Measurements from ENCODE around the gene WFDC1. TPM values are rescaled to one million over a fixed set of nuclear protein-coding genes. Genes with fewer than 3 reads are reported as not detected.

The WFDC1 gene
- total RNA-seq, 1 donor from 2014 or later, result 0.34 TPM

DNA sequence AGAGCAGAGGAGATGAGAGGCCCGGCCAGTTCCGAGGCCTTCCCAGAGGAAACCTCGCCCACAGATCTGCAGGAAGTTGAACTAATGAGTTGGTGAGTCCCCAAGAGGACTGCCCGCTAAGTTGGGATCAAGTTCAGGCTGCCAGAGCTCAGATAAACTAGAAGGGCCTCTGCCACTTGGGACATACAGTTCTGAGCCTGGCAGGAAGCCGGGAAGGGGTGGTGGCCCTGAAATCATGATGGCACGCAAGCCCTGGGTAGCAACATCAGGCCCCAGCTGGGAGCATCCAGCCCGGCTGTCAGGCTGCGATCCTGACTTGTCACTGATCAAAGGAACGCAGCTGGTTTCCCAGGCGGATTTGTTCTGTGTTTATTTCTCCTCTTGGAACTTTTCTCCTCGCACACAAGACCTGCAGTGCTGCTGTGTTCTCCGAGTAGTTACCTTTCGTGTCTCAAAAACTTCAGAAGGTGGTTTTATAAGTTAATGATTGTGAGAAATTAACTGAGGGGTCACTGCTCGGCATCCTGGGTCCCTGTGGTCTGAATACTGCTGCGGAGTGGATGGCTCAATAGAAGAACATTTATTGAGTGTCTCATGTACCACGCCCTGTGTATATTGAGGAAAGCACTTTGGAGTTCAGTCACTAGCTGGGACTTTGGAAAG, 8.0 kb upstream of the WFDC1 start:
- Histone ChIP-seq H3K27me3 (ENCODE audit: insufficient read depth, low read length) (peaks cover 19% of the 10 kb centered on the region), H2AFZ (ENCODE audit: low read depth, low read length) (no peak overlapping the region), H3K9me3 (ENCODE audit: insufficient read depth, low read depth, low read length) (no peaks in the 10 kb centered on the region), H3K9ac (ENCODE audit: low read length) (no peak overlapping the region), H3K36me3 (ENCODE audit: insufficient read depth, low read length) (no peaks in the 10 kb centered on the region), H3K4me2 (ENCODE audit: low read length) (no peak overlapping the region), H4K20me1 (ENCODE audit: insufficient read depth, low read length) (no peaks in the 10 kb centered on the region), H3K79me2 (ENCODE audit: insufficient read depth, low read length) (no peaks in the 10 kb centered on the region), H3K27ac (ENCODE audit: low read depth, low read length) (no peak overlapping the region), H3K4me3 (ENCODE audit: insufficient read depth, low read depth, low read length) (no peak overlapping the region), H3K4me1 (ENCODE audit: insufficient read depth, low read length) (no peaks in the 10 kb centered on the region)
- peaks cover 3% of the 10 kb centered on the region for H3K4me1 Mint-ChIP-seq (ENCODE audit: low read depth, unreplicated experiment)
- peaks cover 3% of the 10 kb centered on the region for H3K36me3 Mint-ChIP-seq (ENCODE audit: low read depth, unreplicated experiment)
- no peak overlapping the region for H3K4me3 Mint-ChIP-seq (ENCODE audit: unreplicated experiment)
- TF ChIP-seq, protein P1, sequence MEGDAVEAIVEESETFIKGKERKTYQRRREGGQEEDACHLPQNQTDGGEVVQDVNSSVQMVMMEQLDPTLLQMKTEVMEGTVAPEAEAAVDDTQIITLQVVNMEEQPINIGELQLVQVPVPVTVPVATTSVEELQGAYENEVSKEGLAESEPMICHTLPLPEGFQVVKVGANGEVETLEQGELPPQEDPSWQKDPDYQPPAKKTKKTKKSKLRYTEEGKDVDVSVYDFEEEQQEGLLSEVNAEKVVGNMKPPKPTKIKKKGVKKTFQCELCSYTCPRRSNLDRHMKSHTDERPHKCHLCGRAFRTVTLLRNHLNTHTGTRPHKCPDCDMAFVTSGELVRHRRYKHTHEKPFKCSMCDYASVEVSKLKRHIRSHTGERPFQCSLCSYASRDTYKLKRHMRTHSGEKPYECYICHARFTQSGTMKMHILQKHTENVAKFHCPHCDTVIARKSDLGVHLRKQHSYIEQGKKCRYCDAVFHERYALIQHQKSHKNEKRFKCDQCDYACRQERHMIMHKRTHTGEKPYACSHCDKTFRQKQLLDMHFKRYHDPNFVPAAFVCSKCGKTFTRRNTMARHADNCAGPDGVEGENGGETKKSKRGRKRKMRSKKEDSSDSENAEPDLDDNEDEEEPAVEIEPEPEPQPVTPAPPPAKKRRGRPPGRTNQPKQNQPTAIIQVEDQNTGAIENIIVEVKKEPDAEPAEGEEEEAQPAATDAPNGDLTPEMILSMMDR (IDR thresholded peaks at IDR 0.05; ENCODE audit: insufficient read depth, low read depth, low read length), result no peak
- no peak for TF ChIP-seq EZH2 (IDR thresholded peaks at IDR 0.05; ENCODE audit: insufficient read depth, low read length)
- DNase-seq (ENCODE audit: low read depth) (no peak), FAIRE-seq (no peak)
- peaks cover 46% of the 10 kb centered on the region for H3K27me3 Mint-ChIP-seq (ENCODE audit: low read depth, unreplicated experiment)
- H3K27ac Mint-ChIP-seq (ENCODE audit: unreplicated experiment), result no peak overlapping the region
- H3K9me3 Mint-ChIP-seq (ENCODE audit: unreplicated experiment), result no peaks in the 10 kb centered on the region

DNA sequence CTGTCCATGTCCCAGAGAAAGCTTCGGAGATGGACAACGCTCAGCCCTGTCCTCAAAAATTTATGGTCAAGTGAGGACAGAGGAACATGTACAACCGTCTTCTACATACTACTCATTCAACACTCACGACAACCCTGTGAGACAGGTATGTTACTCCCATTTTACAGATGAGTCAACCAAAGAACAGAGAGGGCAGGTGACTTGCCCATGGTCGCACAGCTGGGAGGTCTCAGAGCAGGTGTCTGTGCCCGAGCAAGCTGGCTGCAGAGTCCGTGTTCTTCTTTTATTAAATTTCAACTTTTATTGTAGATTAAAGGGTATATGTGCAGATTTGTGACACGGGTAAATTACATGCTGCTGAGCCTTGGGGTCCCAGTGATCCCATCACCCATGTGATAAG, 5.8 kb upstream of the WFDC1 start:
- Histone ChIP-seq H4K20me1 (ENCODE audit: insufficient read depth, low read length) (no peaks in the 10 kb centered on the region), H3K4me1 (ENCODE audit: insufficient read depth, low read length) (no peaks in the 10 kb centered on the region), H3K9me3 (ENCODE audit: insufficient read depth, low read depth, low read length) (no peaks in the 10 kb centered on the region), H2AFZ (ENCODE audit: low read depth, low read length) (no peak overlapping the region), H3K4me2 (ENCODE audit: low read length) (no peak overlapping the region), H3K9ac (ENCODE audit: low read length) (no peak overlapping the region), H3K27ac (ENCODE audit: low read depth, low read length) (no peak overlapping the region), H3K27me3 (ENCODE audit: insufficient read depth, low read length) (peaks cover 15% of the 10 kb centered on the region), H3K36me3 (ENCODE audit: insufficient read depth, low read length) (no peaks in the 10 kb centered on the region), H3K4me3 (ENCODE audit: insufficient read depth, low read depth, low read length) (no peak overlapping the region), H3K79me2 (ENCODE audit: insufficient read depth, low read length) (no peaks in the 10 kb centered on the region)
- Mint-ChIP-seq H3K9me3 (ENCODE audit: unreplicated experiment) (no peaks in the 10 kb centered on the region), H3K27ac (ENCODE audit: unreplicated experiment) (no peak overlapping the region), H3K4me3 (ENCODE audit: unreplicated experiment) (no peak overlapping the region), H3K36me3 (ENCODE audit: low read depth, unreplicated experiment) (peaks cover 3% of the 10 kb centered on the region), H3K27me3 (ENCODE audit: low read depth, unreplicated experiment) (peaks cover 39% of the 10 kb centered on the region), H3K4me1 (ENCODE audit: low read depth, unreplicated experiment) (peaks cover 5% of the 10 kb centered on the region)
- TF ChIP-seq, protein P1 (IDR thresholded peaks at IDR 0.05; ENCODE audit: insufficient read depth, low read depth, low read length), result no peak
- TF ChIP-seq EZH2 (IDR thresholded peaks at IDR 0.05; ENCODE audit: insufficient read depth, low read length), result no peak
- no peak for FAIRE-seq
- no peak for DNase-seq (ENCODE audit: low read depth)

DNA sequence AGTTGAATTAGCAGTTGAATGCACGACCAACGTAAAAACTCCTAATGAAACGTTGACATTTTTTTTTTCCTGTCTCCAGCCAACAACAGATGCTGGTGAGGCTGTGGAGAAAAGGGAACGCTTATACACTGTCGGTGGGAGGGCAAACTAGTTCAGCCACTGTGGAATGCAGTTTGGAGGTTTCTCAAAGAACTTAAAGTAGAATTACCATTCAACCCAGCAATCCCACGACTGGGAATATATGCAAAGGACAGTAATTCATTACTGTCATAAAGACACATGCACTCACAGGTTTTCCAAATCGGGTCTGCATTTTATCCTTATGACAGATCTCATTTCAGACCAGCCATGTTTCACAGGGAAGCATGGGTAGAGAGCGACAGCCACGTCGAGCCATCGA, 3.5 kb upstream of the WFDC1 start:
- Histone ChIP-seq H3K9ac (ENCODE audit: low read length) (no peak overlapping the region), H3K27me3 (ENCODE audit: insufficient read depth, low read length) (peaks cover 33% of the 10 kb centered on the region), H3K4me1 (ENCODE audit: insufficient read depth, low read length) (peaks cover 4% of the 10 kb centered on the region), H3K4me3 (ENCODE audit: insufficient read depth, low read depth, low read length) (no peak overlapping the region), H3K27ac (ENCODE audit: low read depth, low read length) (no peak overlapping the region), H4K20me1 (ENCODE audit: insufficient read depth, low read length) (no peaks in the 10 kb centered on the region), H3K36me3 (ENCODE audit: insufficient read depth, low read length) (no peaks in the 10 kb centered on the region), H3K9me3 (ENCODE audit: insufficient read depth, low read depth, low read length) (no peaks in the 10 kb centered on the region), H3K79me2 (ENCODE audit: insufficient read depth, low read length) (no peaks in the 10 kb centered on the region), H3K4me2 (ENCODE audit: low read length) (no peak overlapping the region), H2AFZ (ENCODE audit: low read depth, low read length) (no peak overlapping the region)
- H3K4me3 Mint-ChIP-seq (ENCODE audit: unreplicated experiment), result no peak overlapping the region
- no peaks in the 10 kb centered on the region for H3K9me3 Mint-ChIP-seq (ENCODE audit: unreplicated experiment)
- H3K4me1 Mint-ChIP-seq (ENCODE audit: low read depth, unreplicated experiment), result peaks cover 12% of the 10 kb centered on the region
- FAIRE-seq (no peak), DNase-seq (ENCODE audit: low read depth) (no peak)
- TF ChIP-seq, protein P1 (IDR thresholded peaks at IDR 0.05; ENCODE audit: insufficient read depth, low read depth, low read length), result no peak
- H3K27me3 Mint-ChIP-seq (ENCODE audit: low read depth, unreplicated experiment), result peaks cover 52% of the 10 kb centered on the region
- H3K27ac Mint-ChIP-seq (ENCODE audit: unreplicated experiment), result no peak overlapping the region
- peaks cover 3% of the 10 kb centered on the region for H3K36me3 Mint-ChIP-seq (ENCODE audit: low read depth, unreplicated experiment)

Measured in astrocyte (in vitro differentiated cells and primary cell).